ENCODE measurements around the gene C17orf113. TPM values are rescaled to one million over a fixed set of nuclear protein-coding genes. Genes with fewer than 3 reads are reported as not detected.

The C17orf113 gene
- total RNA-seq (2014; rRNA removed; shearing (Covaris generic)) = 0.18 and 0.49 TPM in 2 replicates

DNA sequence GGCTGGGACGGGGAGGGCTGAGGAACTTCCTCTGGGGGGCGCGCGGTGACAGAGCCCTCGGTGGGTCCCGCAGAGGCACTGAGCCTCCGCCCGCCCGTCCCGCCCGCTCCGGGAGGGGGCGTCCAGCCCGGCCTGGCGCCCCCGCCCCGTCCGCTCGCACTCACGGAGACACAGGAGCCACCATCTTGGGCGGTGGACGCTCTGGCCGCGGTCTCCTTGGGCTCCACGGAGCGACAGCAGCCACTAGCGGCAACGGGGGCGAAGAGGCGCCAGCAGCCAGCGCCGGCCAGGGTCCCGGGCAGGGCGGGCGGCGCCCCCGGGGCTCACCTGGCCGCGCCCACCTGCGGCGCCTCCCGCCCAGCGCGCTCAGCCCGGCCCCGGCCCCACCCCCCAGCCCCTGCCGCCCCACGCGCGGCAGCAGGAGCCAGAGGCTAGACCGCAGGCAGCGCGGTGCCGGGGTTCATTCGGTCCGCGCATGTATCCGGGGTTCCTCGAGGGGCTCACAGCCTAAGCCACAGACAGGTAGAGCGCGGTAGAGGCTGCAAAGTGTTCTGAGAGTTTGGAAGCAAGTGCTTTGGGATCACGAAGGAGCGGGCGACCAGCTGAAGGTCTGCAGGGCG, at the start of gene C17orf113:
Gene C17orf113, minus strand, starts transcription at position 209 of the 620 bp plus-strand sequence. CDS start 7,225 bp downstream, outside the sequence.
- Histone ChIP-seq H3K9me3 (replicated peaks) (no peaks in the 10 kb centered on the region), H3K4me3 (peak within 1 kb of the TSS; percentile 61), H3K4me1 (peaks cover 3% of the 10 kb centered on the region; the same call in 1 of the 2 replicates), H3K27ac (no peak within 1 kb of the TSS), H3K27me3 (peaks cover 6% of the 10 kb centered on the region; the same call in 1 of the 2 replicates), H3K36me3 (no peaks in the 10 kb centered on the region)
- DNase-seq = peak; percentile 49 to 64

DNA sequence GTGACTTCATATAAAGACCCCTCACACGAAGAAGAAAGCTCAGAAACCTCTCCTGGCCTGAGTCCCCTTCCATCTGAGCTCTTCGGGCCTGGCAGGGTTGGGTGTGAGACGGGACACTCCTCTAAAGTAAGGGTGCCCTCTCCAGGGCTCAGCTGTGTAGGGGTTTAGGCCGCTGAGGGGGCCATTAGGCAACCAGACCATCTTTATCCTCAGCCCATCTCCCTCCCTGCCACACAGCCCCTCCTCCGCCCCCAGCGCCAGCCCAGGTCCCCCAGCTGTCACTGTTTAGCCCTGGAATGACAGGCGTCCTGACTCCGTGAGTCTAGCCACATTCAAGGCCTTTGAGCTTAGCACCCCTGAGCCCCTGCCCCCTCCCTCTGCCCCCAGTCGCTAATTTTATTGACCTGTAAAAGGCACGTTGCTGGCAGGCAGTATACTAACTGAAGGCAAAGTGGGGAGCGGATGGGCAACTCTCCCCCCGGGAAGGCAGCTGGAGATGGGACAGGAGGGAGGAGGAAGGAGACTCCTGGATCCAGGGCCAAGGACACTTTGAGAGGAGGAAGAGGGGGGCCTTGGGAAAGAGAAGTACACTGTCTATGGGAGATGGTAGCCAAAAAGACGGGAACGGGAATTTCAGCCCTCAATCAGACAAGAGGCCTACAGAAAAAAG, 48.5 kb upstream of the C17orf113 start:
- Histone ChIP-seq H3K27me3 (peaks cover 24% of the 10 kb centered on the region), H3K9me3 (replicated peaks) (no peaks in the 10 kb centered on the region), H3K36me3 (no peaks in the 10 kb centered on the region), H3K4me3 (peak overlapping the region; percentile 20; the same call in 1 of the 2 replicates), H3K4me1 (peaks cover 16% of the 10 kb centered on the region), H3K27ac (no peak overlapping the region)
- peak; percentile 48 to 62 for DNase-seq

DNA sequence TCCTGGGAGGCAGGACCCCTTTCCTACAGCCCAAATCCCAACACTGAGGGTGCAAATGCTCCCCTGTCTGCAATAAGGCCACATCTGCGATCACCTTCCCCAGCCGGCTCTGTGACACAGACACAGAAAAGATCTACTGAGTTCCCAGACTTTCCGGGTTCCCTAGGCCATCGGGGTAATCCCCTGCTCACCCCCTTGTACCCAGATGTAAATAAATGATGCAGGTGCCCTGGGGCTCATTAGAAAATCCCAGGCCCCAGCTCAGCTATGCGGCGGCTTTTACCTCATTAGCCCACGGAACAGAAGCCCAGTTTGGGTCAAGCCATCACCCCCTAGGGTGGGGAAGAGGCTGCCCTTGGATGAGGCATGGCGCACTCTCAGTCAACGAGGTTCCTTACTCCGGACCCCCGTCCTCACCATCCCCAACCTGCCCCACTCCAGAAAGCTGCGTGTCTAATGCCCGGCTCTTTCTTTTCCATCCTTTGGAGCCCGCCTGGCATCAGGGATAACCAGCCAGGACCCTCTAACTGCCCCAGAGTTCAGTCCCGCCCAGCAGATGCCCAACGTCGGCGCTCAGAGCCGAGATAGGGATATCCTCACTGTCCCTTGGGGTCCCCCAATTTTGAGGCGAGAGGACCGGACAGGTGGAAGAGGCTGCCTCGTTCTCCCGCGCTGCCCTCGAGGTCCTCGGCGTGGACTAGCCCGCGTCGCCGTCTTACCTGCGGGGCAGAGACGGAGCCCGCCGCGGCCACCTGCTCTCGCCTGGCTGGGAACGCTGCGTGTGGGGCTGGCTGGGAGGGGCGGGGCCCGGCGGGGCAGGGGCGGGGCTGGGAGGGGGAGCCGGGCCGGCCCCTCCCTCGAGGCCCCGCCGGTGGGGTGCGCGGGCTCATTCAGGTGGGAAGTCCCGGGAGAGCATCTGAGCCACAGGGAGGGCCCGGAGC, 47.6 kb upstream of the C17orf113 start, which contains the start of gene ZNF385C:
Gene ZNF385C, minus strand, starts transcription at position 783 of the 941 bp plus-strand sequence. CDS start 35,417 bp downstream, outside the sequence.
- peaks cover 24% of the 10 kb centered on the region for H3K27me3 ChIP-seq
- H3K4me3 ChIP-seq = peak within 1 kb of the TSS; percentile 20; the same call in 1 of the 2 replicates

DNA sequence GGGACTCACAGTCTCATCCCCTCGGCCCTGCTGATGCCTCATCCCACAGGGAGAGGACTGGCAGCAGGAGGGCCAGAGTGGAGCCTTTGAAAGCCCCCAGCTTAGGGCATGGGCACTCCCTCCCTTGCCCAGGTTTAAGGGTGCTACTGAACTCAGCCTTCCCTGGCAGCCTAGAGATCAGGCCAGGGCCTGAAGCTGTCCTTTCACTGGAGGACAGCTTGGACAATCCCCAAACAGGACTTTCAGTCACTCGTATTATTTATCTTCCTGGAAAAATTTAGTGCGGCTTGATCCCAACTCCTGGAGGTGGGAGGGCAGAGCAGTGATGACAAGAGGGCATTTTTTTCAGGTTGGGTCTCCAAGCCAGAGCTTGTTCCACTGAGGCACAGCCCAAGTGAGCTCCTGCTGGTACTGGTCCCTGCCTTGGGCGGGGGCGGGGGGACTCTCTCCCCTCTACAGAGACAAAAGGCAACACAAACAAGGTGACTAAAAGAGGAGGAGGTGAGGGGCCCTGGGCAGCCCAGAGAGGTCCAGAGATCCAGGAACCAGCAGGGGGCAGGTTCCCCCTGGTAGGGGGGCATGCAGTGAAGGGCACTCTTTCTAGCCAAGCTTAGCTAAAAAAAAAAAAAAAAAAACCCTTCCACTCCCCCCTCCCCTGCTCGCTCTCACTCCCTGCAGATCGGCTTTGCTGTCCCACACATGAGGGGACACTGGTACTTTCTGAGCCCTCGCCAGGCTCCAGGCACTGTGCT, 46.1 kb upstream of the C17orf113 start:
- Histone ChIP-seq H3K27ac (no peak overlapping the region), H3K9me3 (replicated peaks) (no peaks in the 10 kb centered on the region), H3K36me3 (no peaks in the 10 kb centered on the region), H3K4me1 (peaks cover 11% of the 10 kb centered on the region), H3K27me3 (peaks cover 24% of the 10 kb centered on the region), H3K4me3 (no peak overlapping the region)
- no peak for DNase-seq

More for the DNA sequence above, 47.6 kb upstream of the C17orf113 start, which contains the start of gene ZNF385C:
- H3K9me3 ChIP-seq (replicated peaks) = no peaks in the 10 kb centered on the region
- DNase-seq = peak in 1 of 2 experiments; percentile 37
- H3K4me1 ChIP-seq = peaks cover 16% of the 10 kb centered on the region
- H3K36me3 ChIP-seq = no peaks in the 10 kb centered on the region
- no peak within 1 kb of the TSS for H3K27ac ChIP-seq

DNA sequence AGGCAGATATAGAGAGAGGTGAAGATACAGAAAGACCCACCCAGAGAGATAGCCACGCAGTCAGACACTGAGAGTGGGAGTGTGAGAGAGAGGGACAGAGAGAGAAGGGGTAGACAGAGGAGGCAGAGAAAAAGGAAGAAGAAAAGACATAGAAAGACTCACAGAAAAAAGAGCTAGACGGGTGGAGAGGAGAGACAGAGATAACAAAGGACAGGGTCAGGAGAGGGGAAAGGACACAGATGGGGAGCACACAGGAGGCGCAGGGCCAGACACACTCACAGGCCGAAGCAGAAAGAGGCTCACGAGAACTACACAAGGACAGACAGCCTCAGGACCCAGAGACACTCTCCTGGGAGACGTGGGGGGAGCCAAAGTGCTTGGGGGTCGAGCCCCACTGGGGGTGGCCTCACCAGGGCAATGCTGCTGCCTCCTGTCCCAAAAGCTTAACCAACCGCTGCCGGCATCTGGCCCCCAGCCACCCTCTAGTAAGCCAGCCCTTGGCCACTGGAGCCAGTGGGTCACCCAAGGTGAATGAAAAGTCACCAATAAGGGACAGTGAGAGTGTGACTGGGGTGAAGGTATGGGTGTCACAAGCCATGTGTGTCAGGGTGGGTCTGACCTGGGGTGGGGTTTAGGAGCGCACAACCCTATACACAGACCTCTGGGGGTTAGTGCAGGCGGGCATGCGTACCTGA, 44.1 kb upstream of the C17orf113 start:
- Histone ChIP-seq H3K27ac (no peak overlapping the region), H3K27me3 (peaks cover 24% of the 10 kb centered on the region), H3K36me3 (no peaks in the 10 kb centered on the region), H3K4me3 (no peak overlapping the region), H3K9me3 (replicated peaks) (no peaks in the 10 kb centered on the region), H3K4me1 (peaks cover 11% of the 10 kb centered on the region)
- DNase-seq = no peak

DNA sequence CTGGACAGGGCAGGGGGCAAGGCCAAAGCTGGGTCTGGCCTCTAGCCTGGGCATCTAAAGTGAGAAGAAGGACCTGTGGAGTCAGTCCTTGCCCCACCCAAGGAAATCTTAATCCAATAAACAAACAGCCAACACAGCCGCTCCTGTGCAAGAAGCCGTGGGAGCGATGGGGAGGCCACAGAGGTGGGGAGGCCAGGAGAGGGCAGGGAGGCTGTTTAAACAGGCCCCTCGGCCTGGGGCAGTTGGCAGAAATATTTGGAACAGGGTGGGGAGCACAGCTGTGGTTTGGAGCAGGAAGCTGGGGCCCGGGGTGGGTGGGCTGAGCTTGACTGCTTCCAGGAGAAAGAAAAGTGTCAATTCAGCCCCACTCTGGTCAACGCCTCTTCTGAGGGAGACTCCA, 42.5 kb upstream of the C17orf113 start:
- Histone ChIP-seq H3K4me3 (no peak overlapping the region), H3K36me3 (no peaks in the 10 kb centered on the region), H3K27me3 (peaks cover 21% of the 10 kb centered on the region), H3K4me1 (peaks cover 2% of the 10 kb centered on the region), H3K9me3 (replicated peaks) (no peaks in the 10 kb centered on the region), H3K27ac (no peak overlapping the region)
- DNase-seq = no peak

DNA sequence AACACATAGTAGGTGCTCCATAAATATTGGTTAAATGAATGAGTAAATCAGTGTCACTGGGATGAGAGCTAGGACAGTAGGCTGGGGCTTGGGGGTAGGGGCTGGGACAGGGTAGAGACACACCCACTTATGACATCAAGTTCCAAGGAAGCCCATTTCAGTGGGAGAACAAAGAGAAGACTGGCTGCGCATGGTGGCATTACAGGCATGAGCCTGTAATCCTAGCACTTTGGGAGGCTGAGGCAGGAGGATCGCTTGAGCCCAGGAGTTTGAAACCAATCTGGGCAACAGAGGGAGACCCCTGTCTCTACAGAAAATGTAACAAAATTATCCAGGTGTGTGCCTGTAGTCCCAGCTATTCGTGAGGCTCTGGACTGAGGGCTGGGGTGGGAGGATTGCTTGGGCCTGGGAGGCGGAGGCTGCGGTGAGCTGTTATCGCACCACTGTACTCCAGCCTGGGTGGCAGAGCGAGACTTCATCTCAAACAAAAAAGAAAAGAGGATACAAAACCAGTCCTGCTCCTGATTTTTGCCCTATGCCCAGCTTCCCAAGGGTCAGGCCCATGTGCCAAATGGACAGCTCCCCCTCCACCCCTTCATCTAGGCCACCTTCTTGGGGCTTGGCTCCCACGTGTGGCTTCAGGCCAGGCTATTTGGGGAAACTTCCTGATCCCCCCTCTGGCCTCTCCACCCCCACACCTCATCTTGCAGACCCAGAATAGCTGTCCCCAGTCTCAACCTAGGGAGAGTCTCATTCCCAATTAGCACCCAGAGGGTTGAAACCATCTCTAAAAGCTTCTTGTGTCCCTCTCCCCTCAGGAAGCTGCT, 40.8 kb upstream of the C17orf113 start:
- no peak for DNase-seq
- H3K27me3 ChIP-seq = peaks cover 11% of the 10 kb centered on the region; the same call in 1 of the 2 replicates
- no peaks in the 10 kb centered on the region for H3K36me3 ChIP-seq

DNA sequence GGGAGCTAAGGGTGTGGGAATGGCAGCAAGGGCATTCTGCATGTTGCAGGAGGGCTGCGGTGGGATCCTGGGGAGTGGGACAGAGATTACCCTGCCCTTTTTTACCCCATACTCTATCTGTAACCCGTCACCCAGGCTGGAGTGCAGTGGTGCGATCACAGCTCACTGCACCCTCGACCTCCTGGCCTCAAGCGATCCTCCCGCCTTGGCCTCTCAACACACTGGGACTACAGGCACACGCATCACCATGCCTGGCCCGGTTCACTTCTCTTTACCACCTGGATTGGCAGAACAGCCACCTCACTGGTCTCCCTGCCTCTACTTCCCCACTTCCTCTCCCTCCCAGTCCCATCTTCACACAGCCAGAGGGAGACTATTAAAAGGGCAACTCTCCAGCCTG, 38.3 kb upstream of the C17orf113 start:
- Histone ChIP-seq H3K27ac (no peak overlapping the region), H3K36me3 (no peaks in the 10 kb centered on the region), H3K27me3 (peaks cover 3% of the 10 kb centered on the region; the same call in 1 of the 2 replicates), H3K4me1 (no peaks in the 10 kb centered on the region; the same call in 1 of the 2 replicates), H3K4me3 (no peak overlapping the region), H3K9me3 (replicated peaks) (no peaks in the 10 kb centered on the region)
- DNase-seq = no peak

More for the DNA sequence above, 40.8 kb upstream of the C17orf113 start:
- H3K27ac ChIP-seq = no peak overlapping the region
- no peaks in the 10 kb centered on the region for H3K9me3 ChIP-seq (replicated peaks)
- no peaks in the 10 kb centered on the region; the same call in 1 of the 2 replicates for H3K4me1 ChIP-seq
- no peak overlapping the region for H3K4me3 ChIP-seq

DNA sequence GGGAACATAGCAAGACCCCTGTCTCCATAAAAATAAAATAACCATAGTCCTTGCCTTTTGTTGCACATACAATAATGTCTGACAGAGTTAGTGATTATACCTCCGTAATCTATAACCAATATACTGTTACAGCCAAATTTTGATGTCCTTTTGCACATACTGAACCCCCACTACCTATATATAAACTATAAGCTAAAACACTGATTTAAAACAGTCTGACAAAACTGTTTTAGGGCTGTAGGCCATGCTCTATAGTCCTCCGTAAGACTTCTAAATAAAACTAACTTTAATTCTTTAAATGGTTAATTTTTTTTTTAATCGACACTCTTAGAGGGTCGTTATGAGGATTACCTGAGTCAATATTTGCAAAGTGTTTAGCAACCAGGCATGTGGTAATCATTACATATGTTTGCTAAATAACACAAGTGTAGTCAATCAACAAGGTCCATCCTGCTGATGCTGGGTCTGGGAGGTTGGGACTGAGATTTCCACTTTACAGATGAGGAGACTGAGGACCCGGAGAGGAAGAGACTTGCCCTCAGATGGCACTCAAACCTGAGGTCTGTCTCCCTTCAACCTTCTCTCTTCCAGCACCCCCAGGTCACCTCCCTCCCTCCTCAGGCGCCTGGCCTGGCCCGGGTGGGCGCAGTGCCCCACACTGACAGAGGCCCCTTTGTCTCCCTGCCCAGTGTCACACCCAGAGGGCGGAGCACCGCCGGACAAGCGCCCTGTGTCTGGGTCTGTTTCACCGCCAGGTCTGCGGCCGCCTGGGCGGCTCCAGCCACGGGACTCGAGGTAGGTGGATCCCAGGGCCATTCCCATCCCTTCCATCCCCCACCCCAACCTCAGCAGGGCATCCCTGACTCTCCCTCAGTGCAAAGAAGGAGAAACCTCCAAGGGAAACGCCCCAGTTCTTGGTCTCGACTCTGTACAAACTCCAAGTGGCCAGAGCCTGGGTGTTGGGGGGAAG, 37.6 kb upstream of the C17orf113 start:
- Histone ChIP-seq H3K9me3 (replicated peaks) (no peaks in the 10 kb centered on the region), H3K4me1 (no peaks in the 10 kb centered on the region; the same call in 1 of the 2 replicates)

DNA sequence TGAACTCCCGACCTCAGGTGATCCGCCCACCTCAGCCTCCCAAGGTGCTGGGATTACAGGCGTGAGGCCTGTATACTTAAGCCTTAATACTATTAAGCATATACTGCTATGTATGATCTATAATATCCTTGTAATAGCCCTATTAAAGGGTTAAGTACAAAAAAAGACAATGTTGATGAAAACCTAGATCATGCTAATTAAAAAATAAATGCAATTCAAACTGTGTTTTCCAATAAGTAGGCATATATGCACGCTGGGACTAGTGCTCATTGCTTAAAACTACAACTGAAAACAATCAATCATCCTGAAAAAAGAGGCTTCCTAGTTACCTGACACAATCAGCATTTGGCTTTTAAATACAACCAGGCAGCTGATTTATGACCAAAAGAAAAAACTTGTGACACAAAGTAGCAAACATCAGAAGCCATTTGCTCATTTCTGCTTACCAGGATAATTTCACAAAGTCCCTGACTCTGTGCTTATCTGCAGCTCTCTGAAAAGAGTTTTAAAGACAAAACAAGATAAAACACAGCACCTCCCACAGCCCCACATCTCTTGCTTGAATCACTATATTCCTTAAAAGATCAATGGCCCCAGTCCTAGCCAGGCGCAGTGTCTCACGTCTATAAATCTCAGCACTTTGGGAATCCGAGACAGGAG, 36.8 kb upstream of the C17orf113 start:
- H3K4me1 ChIP-seq = no peaks in the 10 kb centered on the region; the same call in 1 of the 2 replicates
- H3K27me3 ChIP-seq = peaks cover 3% of the 10 kb centered on the region; the same call in 1 of the 2 replicates
- no peaks in the 10 kb centered on the region for H3K9me3 ChIP-seq (replicated peaks)
- no peaks in the 10 kb centered on the region for H3K36me3 ChIP-seq
- no peak overlapping the region for H3K4me3 ChIP-seq
- DNase-seq = no peak
- H3K27ac ChIP-seq = no peak overlapping the region

More for the DNA sequence above, 37.6 kb upstream of the C17orf113 start:
- Histone ChIP-seq H3K27me3 (peaks cover 3% of the 10 kb centered on the region; the same call in 1 of the 2 replicates), H3K27ac (no peak overlapping the region), H3K36me3 (no peaks in the 10 kb centered on the region), H3K4me3 (no peak overlapping the region)
- peak; percentile 44 to 55 for DNase-seq

DNA sequence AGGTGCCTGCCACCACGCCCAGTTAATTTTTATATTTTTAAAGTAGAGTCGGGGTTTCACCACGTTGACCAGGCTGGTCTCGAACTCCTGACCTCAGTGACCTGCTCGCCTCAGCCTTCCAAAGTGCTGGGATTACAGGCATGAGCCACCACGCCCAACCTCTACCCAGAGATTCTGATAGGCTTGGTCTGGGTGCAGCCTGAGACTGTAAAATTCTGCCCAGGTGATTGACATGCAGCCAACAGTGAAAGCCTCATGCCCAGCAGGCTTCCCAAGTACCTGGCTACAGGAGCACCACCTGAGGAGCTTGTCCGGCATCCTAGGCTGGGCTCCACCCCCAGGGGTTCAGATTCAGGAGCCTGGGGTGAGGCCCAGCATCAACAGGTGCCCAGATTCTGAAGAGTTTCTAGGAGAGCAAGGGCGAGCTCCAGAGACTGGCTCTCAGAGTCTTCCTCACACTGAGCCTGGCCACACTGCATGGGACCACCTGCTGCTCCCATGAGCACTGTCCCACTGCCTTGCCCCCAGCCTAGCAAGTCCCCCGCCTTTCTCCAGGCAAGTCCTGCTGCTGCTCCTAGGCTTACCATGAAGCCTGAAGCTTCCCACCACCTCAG, 31.2 kb upstream of the C17orf113 start:
- H3K4me1 ChIP-seq = peaks cover 16% of the 10 kb centered on the region
- H3K9me3 ChIP-seq (replicated peaks) = no peaks in the 10 kb centered on the region
- H3K4me3 ChIP-seq = no peak overlapping the region
- no peak overlapping the region for H3K27ac ChIP-seq
- H3K36me3 ChIP-seq = no peaks in the 10 kb centered on the region
- no peaks in the 10 kb centered on the region for H3K27me3 ChIP-seq
- DNase-seq = no peak

All from SJCRH30 (cell line).